IMR-90 (cell line): ENCODE measurements around the gene CDK14. TPM values are rescaled to one million over a fixed set of nuclear protein-coding genes. Genes with fewer than 3 reads are reported as not detected.

Experiments
- ATAC-seq: fragments of 200-7000 bp; cut with Tn5 transposase; 2 replicates; pipeline ENCODE4 v1.9.1; 2020; ENCODE audit warnings: low read depth, mild to moderate bottlenecking, moderate library complexity
- BruUV-seq: library from RNA; stranded (reverse); fragments of 400-500 nt; replicated peaks from 2 replicates; lab custom pipeline; 2021; lab: Mats Ljungman, UMichigan
- CTCF ChIA-PET: fragments of 300-600 bp; formaldehyde crosslinking; extraction: SDS; loops from one replicate; lab custom pipeline; 2021; ENCODE audit warnings: antibody characterized with exemption; lab: Yijun Ruan, JAX
- POLR2A ChIA-PET: fragments of 300-600 bp; sonication (Branson Sonifier 250); formaldehyde crosslinking; loops from one replicate; lab custom pipeline; 2022; ENCODE audit warnings: antibody characterized with exemption; ENCODE audit not compliant: unreplicated experiment; lab: Charles Lee
- DNase-seq: peaks from one replicate; pipeline ENCODE4 v3.0.0; 2013
- H2AFZ ChIP-seq: replicated peaks from 2 replicates; pipeline ENCODE3; 2013; ENCODE audit warnings: low read length, mild to moderate bottlenecking; ENCODE audit not compliant: poor library complexity
- H2AK5ac ChIP-seq: 2 replicates; pipeline ENCODE4 v1.6.1; 2013; ENCODE audit warnings: low read depth, low read length, inconsistent platforms
- H2AK9ac ChIP-seq: replicated peaks from 2 replicates; pipeline ENCODE3; 2013; ENCODE audit warnings: mild to moderate bottlenecking, low read depth, low read length, moderate library complexity; ENCODE audit not compliant: poor library complexity
- H2BK120ac ChIP-seq: 2 replicates; pipeline ENCODE4 v1.6.1; 2013; ENCODE audit warnings: low read depth, low read length, inconsistent platforms
- H2BK15ac ChIP-seq: 3 replicates; pipeline ENCODE4 v1.6.1; 2013; ENCODE audit warnings: low read depth, low read length, inconsistent platforms
- H2BK20ac ChIP-seq: 2 replicates; pipeline ENCODE4 v1.6.1; 2013; ENCODE audit warnings: low read depth, mild to moderate bottlenecking, inconsistent platforms, low read length, moderate library complexity
- H2BK5ac ChIP-seq: 2 replicates; pipeline ENCODE4 v1.6.1; 2013; ENCODE audit warnings: mild to moderate bottlenecking, low read depth, low read length, inconsistent platforms; ENCODE audit not compliant: poor library complexity, severe bottlenecking
- H3K14ac ChIP-seq: replicated peaks from 2 replicates; pipeline ENCODE4 v1.6.1; 2013; ENCODE audit warnings: low read depth, low read length, inconsistent platforms
- H3K18ac ChIP-seq: 2 replicates; pipeline ENCODE4 v1.6.1; 2013; ENCODE audit warnings: low read depth, low read length, control low read depth
- H3K23ac ChIP-seq: 2 replicates; pipeline ENCODE4 v1.6.1; 2013; ENCODE audit warnings: low read depth, low read length, inconsistent platforms
- H3K27ac ChIP-seq: 2 replicates; pipeline ENCODE4 v1.5.1; 2013; ENCODE audit warnings: mild to moderate bottlenecking, control low read depth, low read length; ENCODE audit not compliant: insufficient read depth
- H3K27me3 ChIP-seq: 2 replicates; pipeline ENCODE4 v1.6.1; 2013; ENCODE audit warnings: low read length; ENCODE audit not compliant: control insufficient read depth, insufficient read depth
- H3K36me3 ChIP-seq: 2 replicates; pipeline ENCODE4 v1.6.1; 2013; ENCODE audit warnings: low read length, mixed read lengths; ENCODE audit not compliant: control insufficient read depth, insufficient read depth
- H3K4ac ChIP-seq: 2 replicates; pipeline ENCODE4 v1.6.1; 2013; ENCODE audit warnings: low read depth, low read length, inconsistent platforms
- H3K4me1 ChIP-seq: 2 replicates; pipeline ENCODE4 v1.6.1; 2013; ENCODE audit warnings: low read length, mixed read lengths; ENCODE audit not compliant: control insufficient read depth, insufficient read depth
- H3K4me2 ChIP-seq: 2 replicates; pipeline ENCODE4 v1.6.1; 2013; ENCODE audit warnings: low read depth, mild to moderate bottlenecking, control low read depth, low read length, moderate library complexity
- H3K4me3 ChIP-seq: 2 replicates; pipeline ENCODE4 v1.5.1; 2013; ENCODE audit warnings: low read depth, mild to moderate bottlenecking, control low read depth, low read length, moderate library complexity; ENCODE audit not compliant: insufficient read depth
- H3K56ac ChIP-seq: 2 replicates; pipeline ENCODE4 v1.6.1; 2013; ENCODE audit warnings: low read length, inconsistent platforms; ENCODE audit not compliant: insufficient read depth; ENCODE audit errors: extremely low read depth
- H3K79me1 ChIP-seq, 2 experiments: 2 replicates each; pipeline ENCODE4 v1.6.1; 2013; ENCODE audit warnings: low read length in 2 of 2, inconsistent platforms in 1 of 2, low read depth in 1 of 2
- H3K9ac ChIP-seq: 2 replicates; pipeline ENCODE4 v1.6.1; 2013; ENCODE audit warnings: low read depth, low read length, control low read depth
- H3K9me1 ChIP-seq: 2 replicates; pipeline ENCODE4 v1.6.1; 2013; ENCODE audit warnings: low read length, inconsistent platforms; ENCODE audit not compliant: insufficient read depth
- H3K9me3 ChIP-seq: 2 replicates; pipeline ENCODE4 v1.6.1; 2013; ENCODE audit warnings: low read length; ENCODE audit not compliant: control insufficient read depth, insufficient read depth
- H4K20me1 ChIP-seq: 2 replicates; pipeline ENCODE4 v1.6.1; 2013; ENCODE audit warnings: low read length, inconsistent platforms; ENCODE audit not compliant: insufficient read depth
- H4K5ac ChIP-seq: 2 replicates; pipeline ENCODE4 v1.6.1; 2013; ENCODE audit warnings: mild to moderate bottlenecking, low read depth, low read length, control low read depth
- H4K8ac ChIP-seq, 2 experiments: 2 replicates each; pipeline ENCODE4 v1.6.1; 2013; ENCODE audit warnings: low read depth in 2 of 2, low read length in 2 of 2, control low read depth in 1 of 2, inconsistent platforms in 1 of 2
- H4K91ac ChIP-seq: 2 replicates; pipeline ENCODE4 v1.6.1; 2013; ENCODE audit warnings: low read depth, low read length, inconsistent platforms; ENCODE audit not compliant: insufficient read depth
- BHLHE40 ChIP-seq: fragments of 150-350 bp; IDR thresholded peaks from 2 replicates; pipeline ENCODE4 v1.6.1; 2016; ENCODE audit warnings: mild to moderate bottlenecking, low read depth, low read length
- CEBPB ChIP-seq: IDR thresholded peaks from 2 replicates; pipeline ENCODE4 v1.6.1; 2012; ENCODE audit warnings: low read depth, low read length, improper control_type of control experiment
- CHD1 ChIP-seq: IDR thresholded peaks from 2 replicates; pipeline ENCODE4 v1.6.1; 2012; ENCODE audit warnings: low read depth, low read length, improper control_type of control experiment
- FOS ChIP-seq: fragments of 150-350 bp; IDR thresholded peaks from 2 replicates; pipeline ENCODE4 v1.6.1; 2016; ENCODE audit warnings: low read depth, low read length
- MAFK ChIP-seq: IDR thresholded peaks from 2 replicates; pipeline ENCODE4 v1.6.1; 2012; ENCODE audit warnings: low read depth, low read length, improper control_type of control experiment
- MAZ ChIP-seq: IDR thresholded peaks from 2 replicates; pipeline ENCODE4 v1.6.1; 2012; ENCODE audit warnings: low read depth, mild to moderate bottlenecking, low read length, improper control_type of control experiment, moderate library complexity, borderline replicate concordance
- MXI1 ChIP-seq: IDR thresholded peaks from 2 replicates; pipeline ENCODE4 v1.6.1; 2012; ENCODE audit warnings: low read depth, mild to moderate bottlenecking, low read length, moderate library complexity, borderline replicate concordance
- RAD21 ChIP-seq: IDR thresholded peaks from 2 replicates; pipeline ENCODE4 v1.6.1; 2012; ENCODE audit warnings: low read length, improper control_type of control experiment
- RCOR1 ChIP-seq: IDR thresholded peaks from 2 replicates; pipeline ENCODE4 v1.6.1; 2012; ENCODE audit warnings: mild to moderate bottlenecking, low read length, improper control_type of control experiment; ENCODE audit not compliant: insufficient replicate concordance
- RFX5 ChIP-seq: IDR thresholded peaks from 2 replicates; pipeline ENCODE4 v1.8.0; 2012; ENCODE audit warnings: low read depth, mild to moderate bottlenecking, low read length, moderate library complexity
- SMC3 ChIP-seq: fragments of 150-350 bp; IDR thresholded peaks from 2 replicates; pipeline ENCODE4 v1.6.1; 2016; ENCODE audit warnings: low read depth, mild to moderate bottlenecking, antibody characterized with exemption, low read length, moderate library complexity
- USF2 ChIP-seq: fragments of 150-350 bp; IDR thresholded peaks from 2 replicates; pipeline ENCODE4 v1.6.1; 2017; ENCODE audit warnings: mild to moderate bottlenecking, antibody characterized with exemption, low read length, low read depth
- dilution Hi-C: fragments of 300-500 bp; cut with HindIII; formaldehyde crosslinking; loops from one replicate; pipeline ENCODE4 v1.14.3; 2018; ENCODE audit warnings: low sequenced_read_pairs; ENCODE audit not compliant: unreplicated experiment
- in situ Hi-C: fragments of 300-500 bp; cut with MboI; formaldehyde crosslinking; loops from 3 replicates; pipeline ENCODE4 v1.14.3; 2019; ENCODE audit warnings: low sequenced_read_pairs, inconsistent platforms, mixed read lengths
- intact Hi-C: fragments of 100-400 bp; cut with micrococcal nuclease; formaldehyde crosslinking; loops from 2 replicates; pipeline ENCODE4 v1.10.0; 2022
- polyA plus RNA-seq, 3 experiments: library from polyadenylated mRNA; depleted of rRNA; stranded (reverse); fragments of >200 nt; gene quantifications; 2 replicates each; pipeline ENCODE4 v1.2.3, GENCODE V29; 2012; ENCODE audit warnings: low replicate concordance in 1 of 3
- total RNA-seq: library from RNA; depleted of rRNA; stranded (reverse); fragments of >200 nt; gene quantifications from 2 replicates; pipeline ENCODE4 v1.2.3, GENCODE V29; 2012
- TF ChIP-seq, protein P1 (sequence below): fragments of 150-350 bp; IDR thresholded peaks from 2 replicates; pipeline ENCODE4 v1.6.1; 2016; ENCODE audit warnings: low read depth, mild to moderate bottlenecking, low read length, moderate library complexity, borderline replicate concordance

Gene CDK14
- total and polyA plus RNA-seq, 2 of the 4 experiments (the other 2 are of a cell fraction) = 10.1 to 29.6 TPM

- Histone ChIP-seq H4K8ac (no peak overlapping the region), H3K9me3 (no peaks in the 10 kb centered on the region), H3K27me3 (no peaks in the 10 kb centered on the region), H2BK120ac (no peak overlapping the region), H4K5ac (no peak overlapping the region), H2AK5ac (no peak overlapping the region), H3K18ac (no peak overlapping the region), H3K79me1 (no peaks in the 10 kb centered on the region), H4K20me1 (no peaks in the 10 kb centered on the region), H3K4me1 (no peaks in the 10 kb centered on the region), H3K23ac (no peak overlapping the region), H3K36me3 (peaks cover 1% of the 10 kb centered on the region; the same call in 1 of the 2 replicates), H3K4me2 (no peak overlapping the region), H3K14ac (no peak overlapping the region), H3K9me1 (no peaks in the 10 kb centered on the region), H2BK15ac (no peak overlapping the region), H2AK9ac (no peak overlapping the region), H2AFZ (no peak overlapping the region), H3K4ac (no peak overlapping the region), H4K91ac (no peak overlapping the region), H3K9ac (no peak overlapping the region), H2BK5ac (no peak overlapping the region), H3K56ac (no peak overlapping the region), H3K27ac (no peak overlapping the region), H2BK20ac (no peak overlapping the region), H3K4me3 (no peak overlapping the region)
- TF ChIP-seq MAFK (no peak), FOS (no peak), MXI1 (no peak), MAZ (no peak), CEBPB (no peak), RAD21 (no peak), USF2 (no peak), SMC3 (no peak), RFX5 (no peak), BHLHE40 (no peak), RCOR1 (no peak), CHD1 (no peak)
- TF ChIP-seq, protein P1, sequence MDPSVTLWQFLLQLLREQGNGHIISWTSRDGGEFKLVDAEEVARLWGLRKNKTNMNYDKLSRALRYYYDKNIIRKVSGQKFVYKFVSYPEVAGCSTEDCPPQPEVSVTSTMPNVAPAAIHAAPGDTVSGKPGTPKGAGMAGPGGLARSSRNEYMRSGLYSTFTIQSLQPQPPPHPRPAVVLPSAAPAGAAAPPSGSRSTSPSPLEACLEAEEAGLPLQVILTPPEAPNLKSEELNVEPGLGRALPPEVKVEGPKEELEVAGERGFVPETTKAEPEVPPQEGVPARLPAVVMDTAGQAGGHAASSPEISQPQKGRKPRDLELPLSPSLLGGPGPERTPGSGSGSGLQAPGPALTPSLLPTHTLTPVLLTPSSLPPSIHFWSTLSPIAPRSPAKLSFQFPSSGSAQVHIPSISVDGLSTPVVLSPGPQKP = no peak
- BruUV-seq = no TSS peak
- dilution Hi-C loops (no loop called here), in situ Hi-C loops (loop anchor here (10.0 kb wide), 1 partner anchor 575 kb away; no protein-coding TSS in a partner anchor), intact Hi-C loops (loop anchor here (5.0 kb wide), 2 partner anchors 322 to 337 kb away; no protein-coding TSS in a partner anchor)
- no peak for ATAC-seq
- no peak for DNase-seq
- POLR2A ChIA-PET = no interaction called here
- CTCF ChIA-PET = no interaction called here
Observed at GRCh38 chr7:91029688-91030087, 433.6 kb downstream of the CDK14 start.
